A172 (cell line): ENCODE results near the gene CHMP1B. TPM values are rescaled to one million over a fixed set of nuclear protein-coding genes. Genes with fewer than 3 reads are reported as not detected.

Source experiments
- DNase-seq: peaks from one replicate; pipeline ENCODE4 v3.0.0-alpha.2; 2015; ENCODE audit warnings: low spot score
- total RNA-seq: library from RNA; depleted of rRNA; stranded (reverse); fragments of >200 nt; shearing (Covaris generic); gene quantifications from 2 replicates; pipeline ENCODE4 v1.2.3, GENCODE V29; 2014; rRNA removed

Gene CHMP1B
- total RNA-seq, 1 experiment from 2014 or later, result 68.2 TPM

DNA sequence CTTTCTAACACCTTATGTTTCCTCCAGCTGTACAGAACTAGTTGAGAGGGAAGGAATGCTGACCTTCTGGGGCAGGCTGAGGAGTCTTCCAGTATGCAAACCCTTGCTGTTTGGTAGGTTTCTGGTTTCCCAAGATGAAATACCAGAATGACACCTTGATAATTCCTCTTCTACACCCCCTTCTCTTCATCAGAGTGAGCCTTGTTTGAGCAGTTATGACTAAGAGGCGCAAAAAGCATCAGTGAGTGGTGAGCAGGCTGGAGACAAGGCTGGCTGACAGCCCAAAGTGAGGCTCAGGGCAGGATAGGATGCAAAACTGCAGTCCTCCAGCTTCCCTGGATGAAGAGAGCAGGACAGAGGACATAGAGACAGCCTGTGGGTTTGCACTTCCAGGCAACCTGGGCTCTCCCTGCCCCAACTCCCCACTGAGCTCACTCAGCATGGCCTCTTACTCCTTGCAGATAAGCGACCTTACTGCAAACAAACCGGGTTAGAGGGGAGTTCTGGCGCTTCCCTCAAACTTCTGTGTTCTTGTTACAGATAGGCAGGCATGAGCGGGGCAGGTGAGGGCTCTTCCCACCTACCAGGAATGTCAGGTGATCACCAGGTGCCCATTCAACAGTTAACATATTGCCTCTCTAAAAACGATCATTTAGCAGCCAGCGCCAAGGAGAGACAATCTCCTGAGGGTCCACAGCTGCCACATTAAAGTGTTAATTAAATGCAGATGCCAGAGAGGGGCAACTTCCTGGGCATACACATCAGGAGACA is 51.5 kb downstream of the CHMP1B start:
- no peak for DNase-seq

Other genes with a start within 250 kb of the CHMP1B start
- not detected in 2 replicates for gene SLC35G4, start 241.8 kb upstream of the CHMP1B start, total RNA-seq
- gene GNAL, start 162.1 kb upstream of the CHMP1B start, total RNA-seq, result 1.6 and 3.5 TPM in 2 replicates
- gene MPPE1, start 56.9 kb downstream of the CHMP1B start, total RNA-seq, result 12.3 and 21.4 TPM in 2 replicates
- gene IMPA2, start 130.1 kb downstream of the CHMP1B start, total RNA-seq, result 12.9 and 17.6 TPM in 2 replicates
- gene ANKRD62, start 242.4 kb downstream of the CHMP1B start, total RNA-seq, result not detected in 2 replicates